GM18499 (cell line): ENCODE data around the gene AJAP1.

Experiments
- ATAC-seq: cut with Tn5 transposase; IDR thresholded peaks from one replicate; pipeline ENCODE4 v1.9.1; 2021; ENCODE audit warnings: moderate number of reproducible peaks; ENCODE audit not compliant: insufficient read depth, unreplicated experiment

Gene AJAP1

GRCh38 chr1:4630561-4630960 is 23.8 kb upstream of the AJAP1 start:
- no peak for ATAC-seq

- ATAC-seq: no peak
Measured at GRCh38 chr1:4631321-4631720, 23.1 kb upstream of the AJAP1 start.

GRCh38 chr1:4633346-4633745 is 21.1 kb upstream of the AJAP1 start:
- ATAC-seq: no peak

GRCh38 chr1:4634156-4634792 is 20.1 kb upstream of the AJAP1 start:
- ATAC-seq: no peak

- ATAC-seq: no peak
Measured at GRCh38 chr1:4634793-4635406, 19.5 kb upstream of the AJAP1 start.

GRCh38 chr1:4636186-4636585 is 18.2 kb upstream of the AJAP1 start:
- no peak for ATAC-seq

GRCh38 chr1:4636644-4637380 is 17.6 kb upstream of the AJAP1 start:
- no peak for ATAC-seq

- no peak for ATAC-seq
Measured at GRCh38 chr1:4637616-4638344, 16.6 kb upstream of the AJAP1 start.

- no peak for ATAC-seq
Measured at GRCh38 chr1:4638345-4638729, 16.1 kb upstream of the AJAP1 start.

GRCh38 chr1:4640931-4641330 is 13.5 kb upstream of the AJAP1 start:
- ATAC-seq: no peak

GRCh38 chr1:4647391-4647790 is 7.0 kb upstream of the AJAP1 start:
- ATAC-seq: no peak

GRCh38 chr1:4648657-4649056 is 5.8 kb upstream of the AJAP1 start:
- ATAC-seq: no peak

GRCh38 chr1:4650481-4650880 is 3.9 kb upstream of the AJAP1 start:
- no peak for ATAC-seq

- ATAC-seq: no peak
Measured at GRCh38 chr1:4650981-4651380, 3.4 kb upstream of the AJAP1 start.

- ATAC-seq: no peak
Measured at GRCh38 chr1:4652631-4653327, 1.6 kb upstream of the AJAP1 start.

GRCh38 chr1:4653328-4653660 is 1.1 kb upstream of the AJAP1 start:
- ATAC-seq: no peak

- ATAC-seq: no peak
Measured at GRCh38 chr1:4654764-4655673, 610 bp downstream of the AJAP1 start.

GRCh38 chr1:4655674-4656532 is 1.5 kb downstream of the AJAP1 start:
- no peak for ATAC-seq
